HG02970 (cell line): ENCODE measurements around the gene RTL10.

Experiments used
- ATAC-seq: cut with Tn5 transposase; IDR thresholded peaks from one replicate; pipeline ENCODE4 v1.9.1; 2021; ENCODE audit warnings: mild to moderate bottlenecking, moderate library complexity, moderate number of reproducible peaks; ENCODE audit not compliant: unreplicated experiment, low FRiP score

RTL10 gene

GRCh38 chr22:19866665-19867009, 12.0 kb upstream of the RTL10 start:
- no peak for ATAC-seq

DNA sequence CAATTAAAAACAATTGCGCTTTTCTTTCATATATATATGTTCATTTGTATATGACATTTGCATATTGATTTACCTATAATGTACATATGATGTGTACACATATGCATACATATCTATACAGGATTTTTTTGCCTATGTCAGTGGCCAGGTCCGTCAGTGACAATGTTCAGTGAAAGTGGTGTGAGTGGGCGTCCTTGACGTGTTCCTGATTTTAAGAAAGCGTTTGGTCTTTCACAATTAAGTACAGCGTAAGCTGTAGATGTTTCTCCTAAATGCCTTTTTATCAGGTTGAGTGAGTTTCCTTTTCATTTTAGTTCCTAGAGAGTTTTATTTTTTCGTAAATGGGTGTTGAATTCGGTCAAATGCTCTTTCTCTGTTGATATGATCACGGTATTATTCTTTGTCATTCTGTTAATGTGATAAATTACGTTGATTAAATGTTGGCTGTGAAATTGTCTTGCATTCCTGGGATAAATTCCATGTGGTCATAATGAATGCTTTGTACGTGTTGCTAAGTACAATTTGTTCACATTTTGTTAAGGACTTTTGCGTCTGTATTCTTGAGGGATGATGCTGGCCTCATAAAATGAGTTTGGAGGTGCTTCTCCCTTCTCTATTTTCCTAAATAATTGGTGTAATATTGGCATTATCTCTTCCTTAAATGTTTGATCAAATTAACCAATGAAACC, 10.6 kb upstream of the RTL10 start:
- ATAC-seq = no peak

DNA sequence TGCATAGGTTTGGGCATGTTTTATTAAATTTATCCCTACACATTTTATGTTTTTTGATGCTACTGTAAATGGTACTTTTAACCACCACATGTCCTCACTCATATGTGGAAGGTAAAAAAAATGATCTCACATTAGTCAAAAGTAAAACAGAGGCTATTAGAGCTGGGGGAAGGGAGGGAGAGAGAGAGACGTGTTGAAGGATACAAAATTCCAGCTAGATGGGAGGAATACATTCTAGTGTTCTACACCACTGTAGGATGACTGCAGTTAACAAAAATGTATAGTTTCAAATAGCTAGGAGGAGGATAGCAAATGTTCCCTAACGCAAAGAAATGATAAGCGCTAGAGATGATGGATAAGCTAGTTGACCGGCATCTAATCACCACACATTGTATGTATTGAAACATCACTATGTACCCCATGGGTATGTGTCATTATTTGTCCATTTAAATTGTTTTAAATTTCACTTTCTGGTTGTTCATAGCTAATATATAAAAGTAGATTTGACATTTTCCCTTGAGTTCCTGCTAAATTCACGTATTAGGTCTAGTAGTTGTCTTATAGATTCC, 9.9 kb upstream of the RTL10 start:
- ATAC-seq = no peak

GRCh38 chr22:19863571-19863970, 8.9 kb upstream of the RTL10 start:
- ATAC-seq = no peak

- no peak for ATAC-seq
These were observed 8.1 kb upstream of the RTL10 start for GRCh38 chr22:19862619-19863246.

DNA sequence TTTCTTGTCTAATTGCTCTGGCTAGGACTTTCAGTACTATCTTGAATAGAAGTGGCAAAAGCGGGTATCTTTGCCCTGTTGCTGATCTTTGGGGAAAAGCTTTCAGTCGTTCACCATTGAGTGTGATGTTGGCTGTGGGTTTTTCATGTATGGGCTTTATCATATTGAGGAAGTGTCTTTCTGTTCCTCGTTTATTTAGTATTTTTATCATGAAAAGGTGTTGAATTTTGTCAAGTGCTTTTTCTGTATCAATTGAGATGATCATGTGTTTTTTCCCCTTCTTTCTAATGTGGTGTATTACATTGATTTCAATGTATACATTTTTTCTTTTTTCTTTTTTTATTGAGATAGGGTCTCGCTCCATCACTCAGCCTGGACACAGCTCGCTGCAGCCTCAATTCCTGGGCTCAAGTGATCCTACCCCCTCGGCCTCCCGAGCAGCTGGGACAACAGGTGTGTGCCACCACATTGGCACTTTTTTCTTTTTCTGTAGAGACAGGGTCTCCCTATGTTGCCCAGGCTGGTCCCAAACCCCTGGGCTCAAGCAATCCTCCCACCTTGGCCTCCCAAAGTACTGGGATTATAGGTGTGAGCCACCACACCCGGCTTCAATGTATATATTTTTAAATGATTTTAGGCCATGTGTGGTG, 5.3 kb upstream of the RTL10 start:
- no peak for ATAC-seq

DNA sequence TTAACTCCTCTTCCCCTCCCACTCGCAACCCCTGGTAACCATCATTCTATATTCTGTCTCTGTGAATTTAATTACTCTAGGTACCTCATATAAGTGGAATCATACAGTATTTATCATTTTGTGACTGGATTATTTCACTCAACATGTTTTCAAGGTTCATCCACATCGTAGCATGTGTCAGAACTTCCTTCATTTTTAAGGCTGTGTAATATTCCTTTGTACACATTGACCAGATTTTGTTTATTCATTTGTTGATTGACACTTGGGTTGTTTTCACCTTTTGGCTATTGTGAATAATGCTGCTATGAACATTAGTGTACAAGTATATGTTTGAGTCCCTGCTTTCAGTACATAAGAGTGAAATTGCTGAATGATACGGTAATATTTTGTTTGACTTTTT, 2.7 kb upstream of the RTL10 start:
- no peak for ATAC-seq

DNA sequence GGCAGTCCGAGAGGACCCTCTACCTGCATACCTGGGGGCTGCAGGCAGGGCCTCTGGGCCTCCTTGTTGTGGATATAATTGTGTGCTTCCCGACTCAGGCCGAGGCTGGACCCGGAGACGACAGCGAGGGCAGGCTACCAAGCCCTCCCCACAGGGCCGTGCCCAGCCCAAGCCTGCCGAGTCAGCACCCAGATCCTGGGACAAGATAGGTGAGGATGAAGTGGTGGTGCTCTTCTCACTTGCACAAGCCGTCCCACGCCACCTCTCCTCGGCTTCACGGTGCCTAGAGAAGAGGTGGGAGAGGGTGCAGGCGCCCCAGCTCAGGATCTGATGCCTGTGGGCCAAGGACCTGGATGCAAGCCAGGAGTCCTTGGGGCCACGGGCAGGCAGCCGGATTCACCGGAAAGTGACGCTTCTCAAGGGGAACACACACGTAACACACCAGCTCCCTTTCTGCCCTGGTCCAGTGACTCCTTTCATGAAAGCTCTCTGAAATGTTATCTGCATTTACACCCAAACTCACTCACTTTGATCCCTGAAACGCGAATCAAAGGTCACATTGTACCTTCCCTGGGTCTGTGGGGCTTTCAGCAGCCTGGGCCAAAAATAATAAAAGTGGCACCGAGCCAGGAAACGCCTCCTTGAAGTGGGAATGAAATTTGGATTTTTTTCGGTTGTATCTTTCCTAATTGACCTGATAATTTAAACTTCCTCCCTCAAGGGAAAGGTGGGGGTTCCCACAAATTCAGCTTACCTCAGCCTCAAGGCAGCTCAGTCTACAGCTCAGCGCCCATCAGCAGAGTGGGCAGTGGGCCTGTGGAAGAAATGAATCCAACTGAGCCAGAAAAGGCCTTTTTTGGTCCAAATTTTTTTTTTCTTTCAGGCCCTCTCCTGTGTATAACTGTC, 1.1 kb upstream of the RTL10 start:
- ATAC-seq = peak; percentile 2

DNA sequence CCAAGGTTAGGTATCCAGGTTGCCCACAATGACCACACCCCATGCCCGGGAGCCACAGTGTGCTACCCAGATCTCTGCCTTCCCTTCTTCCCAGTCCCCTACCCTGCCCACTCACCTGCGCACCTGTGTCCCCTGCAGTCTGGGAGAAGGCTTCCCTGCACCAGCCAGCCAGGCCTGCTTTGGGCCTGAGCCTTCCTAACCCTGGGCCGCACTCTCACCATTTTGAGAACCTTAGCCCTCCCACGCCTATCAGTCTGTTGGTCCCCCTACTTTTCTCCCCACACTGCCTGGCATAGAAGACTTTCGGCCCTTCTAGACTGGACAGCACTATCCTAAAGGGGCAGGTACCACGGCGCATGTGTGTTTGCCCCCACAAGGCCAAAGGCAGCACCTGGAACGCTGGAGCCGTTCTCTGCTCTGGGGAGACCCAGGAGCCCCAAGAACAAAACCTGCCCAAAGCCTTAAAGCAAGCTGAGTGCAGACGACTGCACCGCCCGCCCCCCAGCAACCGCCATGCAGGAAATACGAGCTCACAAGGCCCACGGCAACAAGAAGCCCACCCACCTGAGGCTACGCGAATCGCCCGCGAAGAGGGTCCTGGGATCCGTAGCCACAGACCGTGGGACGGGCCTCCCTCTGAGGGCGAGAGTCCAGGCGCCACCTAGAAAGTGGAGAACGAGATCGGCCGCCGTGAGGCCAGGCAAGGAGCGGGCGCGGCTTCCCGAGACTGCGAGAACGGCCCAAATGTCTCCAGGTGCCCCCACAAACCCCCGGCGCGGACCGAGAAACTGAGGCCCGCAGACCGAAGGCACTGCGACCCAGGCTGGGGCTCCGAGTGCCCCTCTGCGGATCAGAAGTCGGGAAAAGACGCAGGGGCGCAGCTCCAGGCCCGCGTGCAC, 546 bp downstream of the RTL10 start:
- ATAC-seq = no peak

DNA sequence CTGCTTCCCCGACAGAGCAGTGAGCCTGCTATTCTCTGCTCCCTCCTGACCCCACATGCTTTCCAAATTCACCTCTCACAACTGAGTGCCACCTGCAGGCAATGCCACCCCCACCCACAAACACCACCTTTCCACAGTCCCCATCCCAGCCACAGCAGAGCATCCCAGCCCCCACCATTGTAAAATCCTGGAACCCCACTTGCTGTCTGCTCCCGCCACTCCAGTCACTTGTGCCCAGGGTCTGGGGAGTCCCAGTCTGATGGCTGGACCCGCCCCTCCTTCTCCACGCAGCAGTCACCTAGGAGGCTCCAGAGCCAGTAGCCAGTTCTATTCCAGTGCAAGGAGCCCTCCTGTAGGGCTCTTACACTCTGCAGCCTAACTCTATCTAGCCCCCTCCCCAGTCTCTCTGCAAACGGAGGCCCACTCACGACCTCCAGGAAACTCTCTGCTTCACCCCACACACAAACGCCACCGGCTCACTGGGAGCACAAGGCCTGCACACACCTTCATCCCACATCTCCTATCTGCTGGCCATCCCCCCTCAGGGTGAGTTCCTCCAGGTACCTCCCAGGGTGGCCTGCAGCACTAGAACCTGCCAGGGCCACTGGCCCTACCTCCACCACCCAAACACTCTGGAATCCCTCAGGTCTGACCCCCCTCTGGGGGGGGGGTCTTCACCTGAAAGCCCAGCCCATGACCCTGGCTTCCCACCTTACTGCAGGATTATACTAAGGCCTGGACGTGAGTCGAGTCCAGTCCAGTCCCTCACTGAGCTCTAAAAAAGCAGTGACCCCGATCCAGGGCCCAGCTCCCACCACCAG, 1.4 kb downstream of the RTL10 start:
- ATAC-seq = no peak

- ATAC-seq = no peak
These were observed 2.4 kb downstream of the RTL10 start for GRCh38 chr22:19852177-19852781.

DNA sequence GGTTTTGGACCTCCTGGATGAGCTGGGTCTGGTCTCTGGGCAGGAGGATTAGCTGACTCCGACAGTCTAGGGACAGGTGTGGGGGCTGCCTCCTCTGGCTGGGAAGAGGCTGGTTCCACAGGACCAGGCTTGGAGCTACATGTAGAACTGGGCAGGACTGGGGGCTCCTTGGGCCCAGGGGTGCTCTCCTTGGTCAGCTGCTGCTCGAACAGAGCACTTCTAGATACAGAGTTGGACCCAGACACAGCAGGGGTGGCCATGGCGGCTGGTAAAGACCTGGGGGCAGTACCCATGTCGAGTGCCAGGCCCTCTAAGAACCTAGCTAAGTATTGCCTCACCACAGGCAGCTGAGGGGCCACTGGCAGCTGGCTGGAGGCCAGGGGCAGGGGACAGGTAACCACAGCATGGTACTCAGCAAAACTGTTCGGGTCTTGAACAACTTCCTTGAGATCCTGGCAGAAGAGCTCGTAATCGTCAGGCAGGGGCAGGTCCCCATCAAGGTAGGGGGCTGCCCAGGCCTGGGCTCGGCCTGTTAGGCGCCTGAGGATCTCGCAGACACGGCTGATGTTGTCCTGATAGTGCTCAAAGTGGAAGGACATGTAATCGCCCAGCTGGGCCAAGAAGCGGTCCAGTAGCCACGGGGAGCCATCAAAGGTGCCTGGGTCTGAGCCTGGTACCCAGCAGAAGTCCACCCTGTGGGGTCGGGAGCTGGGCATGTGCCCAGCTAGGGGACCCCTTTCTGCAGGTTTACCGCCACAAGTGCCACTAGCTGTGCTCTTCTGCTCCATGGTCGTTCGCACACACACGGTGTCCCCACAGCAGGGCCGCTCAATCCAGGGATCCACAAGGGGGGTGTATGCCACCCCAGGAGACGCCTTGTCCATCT, 3.1 kb downstream of the RTL10 start:
- ATAC-seq = no peak

- ATAC-seq = no peak
These were observed 3.9 kb downstream of the RTL10 start for GRCh38 chr22:19850763-19851109.

GRCh38 chr22:19849835-19850762, 4.6 kb downstream of the RTL10 start:
- ATAC-seq = no peak

DNA sequence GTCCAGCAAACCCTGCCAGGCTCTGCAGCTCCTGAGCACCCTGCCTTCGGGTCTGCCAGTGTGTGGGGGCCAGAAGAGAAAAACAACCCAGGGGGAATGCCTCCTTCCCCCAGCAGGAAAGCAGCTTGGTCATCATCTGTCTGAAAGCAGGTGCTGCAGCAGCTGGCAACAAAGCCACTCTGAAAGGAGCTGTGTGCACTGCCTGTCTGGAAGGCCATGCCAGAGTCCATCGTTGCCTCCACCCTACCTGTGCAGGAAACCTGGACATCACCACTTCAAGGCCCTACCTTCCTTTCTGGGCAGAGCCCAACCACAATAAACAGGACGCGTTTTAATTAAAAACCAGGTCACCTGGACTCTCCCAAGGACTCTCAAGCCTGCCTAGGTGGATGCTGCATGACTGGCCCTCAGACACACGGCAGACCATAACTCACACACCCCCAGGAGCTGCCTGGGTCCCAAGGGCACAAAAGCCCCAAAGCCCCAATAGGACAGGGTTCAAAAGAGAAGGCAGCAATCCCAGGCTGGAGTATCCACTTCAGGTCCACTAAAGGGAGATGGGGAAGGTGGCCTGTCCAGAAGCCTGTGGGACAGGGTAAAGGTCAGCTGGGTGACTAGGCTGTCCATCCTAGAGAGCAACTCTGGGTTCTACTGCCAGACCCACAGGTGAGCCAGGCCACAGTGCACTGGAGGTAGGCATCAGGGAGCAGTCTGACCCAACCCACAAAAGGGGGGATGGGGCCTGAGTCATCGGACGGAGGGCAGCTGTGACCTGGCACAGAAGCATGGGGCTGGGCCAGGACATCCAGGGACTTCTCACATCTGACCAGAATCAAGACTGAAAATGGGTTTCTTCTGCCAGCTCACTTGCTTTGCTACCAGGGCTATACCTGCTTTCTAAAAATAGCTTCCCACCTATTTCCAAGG, 6.1 kb downstream of the RTL10 start:
- ATAC-seq = no peak

GRCh38 chr22:19847345-19847632, 7.4 kb downstream of the RTL10 start:
- ATAC-seq = no peak
